HPDE6-E6E7 (cell line): Measurements from ENCODE around the gene RALGPS1.
"Not testable (repeated sequence)": the region's sequence is repeated elsewhere in the genome, so short reads cannot be mapped to it uniquely, and the experiment has no call there.

ENCODE experiments used
- DNase-seq: peaks from one replicate; pipeline ENCODE4 v3.0.0; 2011; ENCODE audit warnings: missing footprints; ENCODE audit errors: extremely low spot score

RALGPS1 gene

GRCh38 chr9:127155314-127155960 lies 240.9 kb downstream of the RALGPS1 start:
- DNase-seq: no peak

GRCh38 chr9:127158786-127159324 lies 244.3 kb downstream of the RALGPS1 start:
- no peak for DNase-seq

DNA sequence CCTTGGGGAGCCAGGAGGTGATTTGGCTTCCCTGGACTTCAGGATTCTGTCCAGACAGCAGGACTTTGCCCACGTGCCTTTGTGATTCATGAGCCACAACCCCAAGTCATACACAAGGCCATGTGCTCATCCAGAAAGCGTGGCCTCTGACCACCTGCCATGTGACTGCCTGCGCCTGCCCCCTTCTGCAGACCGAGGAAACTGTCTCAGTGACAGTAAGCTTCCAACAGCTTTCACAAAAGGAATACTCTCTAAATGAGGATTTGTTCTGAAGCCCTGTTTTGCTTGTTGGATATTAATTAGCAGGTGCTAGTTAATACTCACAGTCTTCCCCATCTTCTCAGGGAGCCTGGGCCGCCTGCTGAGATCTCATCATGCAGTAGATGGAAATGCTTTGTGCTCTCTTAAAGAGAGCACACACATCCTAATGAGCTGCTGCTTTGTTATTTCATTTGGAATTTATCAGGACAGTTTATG lies 244.8 kb downstream of the RALGPS1 start:
- DNase-seq: peak; percentile 71

DNA sequence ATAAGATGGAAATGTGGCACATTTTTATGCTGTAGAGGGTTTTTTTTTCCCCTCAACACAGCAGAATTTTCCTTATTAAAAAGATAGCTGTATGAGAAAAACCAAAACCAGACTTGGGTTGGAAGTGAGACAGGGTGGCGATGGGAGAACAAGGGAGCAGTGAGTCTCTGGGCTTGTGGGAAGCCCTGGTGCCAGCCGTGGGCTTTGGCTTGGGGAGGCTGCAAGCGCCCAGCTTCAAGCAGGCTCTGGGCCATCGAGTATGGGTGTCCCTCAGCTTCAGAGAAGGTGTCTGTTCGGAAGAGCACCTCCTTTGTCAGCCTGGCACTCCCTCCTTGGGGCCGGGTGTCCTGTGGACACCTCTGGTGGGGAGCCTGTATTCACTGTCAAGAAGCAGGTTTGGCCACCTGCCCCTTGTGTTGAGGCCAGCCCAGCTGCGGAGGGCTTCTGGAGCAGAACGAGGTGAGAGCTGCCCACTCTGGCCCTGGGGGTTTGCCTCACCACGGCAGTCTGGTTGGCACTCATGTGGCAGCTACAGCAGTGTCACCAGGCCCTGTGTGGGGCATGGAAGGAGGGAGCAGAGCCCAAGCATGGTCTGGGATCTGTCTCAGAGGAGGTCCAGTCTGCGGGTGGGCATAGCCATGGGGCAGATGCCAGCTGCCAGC lies 245.5 kb downstream of the RALGPS1 start:
- DNase-seq: no peak

- DNase-seq: no peak
Observed at GRCh38 chr9:127161081-127161624, 246.6 kb downstream of the RALGPS1 start.

DNA sequence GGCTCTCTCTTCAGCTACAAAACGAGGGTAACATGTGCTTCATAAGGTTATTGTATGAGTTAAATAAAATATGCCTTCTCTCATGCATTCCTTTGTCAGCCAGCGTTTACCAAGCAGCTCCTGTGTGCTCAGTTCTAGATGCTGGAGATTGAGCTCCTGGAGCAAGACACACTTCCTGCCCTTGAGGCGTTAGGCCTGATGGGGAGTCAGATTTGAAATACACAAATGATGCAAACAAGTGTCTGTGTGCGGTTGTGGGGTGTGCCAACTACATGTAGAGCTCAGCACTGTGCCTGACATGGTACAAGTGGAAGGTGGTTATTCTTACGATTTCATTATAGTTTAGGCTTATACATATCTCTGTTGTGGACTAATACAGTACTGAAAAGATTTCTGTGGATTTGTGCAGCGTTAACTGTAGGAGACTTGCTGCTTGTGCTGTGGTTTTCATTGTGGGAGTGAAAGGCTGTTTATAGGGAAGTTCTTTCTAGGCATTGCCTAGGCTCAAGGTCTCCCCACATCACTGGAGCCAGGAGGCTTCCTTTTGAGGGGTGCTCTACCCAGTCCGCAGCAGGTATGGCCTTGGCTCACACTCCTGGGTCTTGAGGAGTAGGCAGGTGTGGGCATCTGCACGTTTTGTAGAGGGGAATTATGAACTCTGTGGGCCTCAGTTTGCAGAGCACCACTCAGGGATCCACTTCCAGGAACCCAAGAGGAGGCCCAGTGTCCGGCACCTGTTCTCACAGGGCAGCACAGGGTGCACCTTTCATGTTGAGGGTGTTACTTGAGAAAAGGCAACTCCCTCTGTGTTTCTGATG lies 247.7 kb downstream of the RALGPS1 start:
- DNase-seq: no peak

DNA sequence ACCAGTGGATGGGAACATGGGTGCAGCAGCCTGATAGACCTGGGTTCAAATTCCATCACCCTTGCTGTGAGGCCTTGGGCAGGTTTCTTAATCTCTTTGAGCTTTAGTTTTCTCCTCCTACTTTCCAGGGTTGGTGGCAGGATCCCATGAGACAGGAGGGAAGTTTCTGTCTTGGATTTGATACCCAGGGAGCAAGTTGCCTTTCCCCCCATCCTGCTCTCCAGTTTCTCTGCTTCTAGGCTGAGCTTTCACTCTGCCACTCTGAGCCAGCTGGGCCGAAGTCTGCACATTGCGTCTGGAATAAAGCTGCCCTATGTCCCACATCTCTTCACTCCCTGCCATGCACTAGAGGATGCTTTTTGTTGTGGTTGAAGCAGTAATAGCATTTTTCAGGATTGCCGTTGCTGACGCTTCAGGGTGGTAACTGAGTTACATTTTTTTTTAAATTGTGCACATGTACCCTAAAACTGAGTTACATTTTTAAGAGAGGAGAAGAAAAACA lies 248.3 kb downstream of the RALGPS1 start:
- DNase-seq: no peak

DNA sequence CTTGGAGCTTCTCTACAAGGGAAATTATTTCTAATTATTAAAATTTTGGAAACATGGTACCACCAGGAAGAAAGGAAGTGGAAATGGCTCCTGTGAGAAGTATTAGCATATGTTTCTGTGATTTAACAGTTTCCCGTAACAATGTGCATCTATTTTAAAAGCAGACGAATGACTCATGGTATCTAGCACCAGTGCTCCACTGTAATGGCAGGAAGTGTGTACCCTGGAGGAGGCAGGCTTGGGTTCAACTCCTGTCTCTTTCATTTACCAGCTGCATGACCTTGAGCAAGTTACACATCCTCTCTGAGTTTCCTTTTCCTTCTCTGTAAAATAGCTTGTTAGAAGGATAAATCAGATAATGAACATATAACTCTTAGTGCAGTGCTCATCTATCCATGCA lies 248.8 kb downstream of the RALGPS1 start:
- DNase-seq: no peak

GRCh38 chr9:127165116-127165515 lies 250.5 kb downstream of the RALGPS1 start:
- no peak for DNase-seq

DNA sequence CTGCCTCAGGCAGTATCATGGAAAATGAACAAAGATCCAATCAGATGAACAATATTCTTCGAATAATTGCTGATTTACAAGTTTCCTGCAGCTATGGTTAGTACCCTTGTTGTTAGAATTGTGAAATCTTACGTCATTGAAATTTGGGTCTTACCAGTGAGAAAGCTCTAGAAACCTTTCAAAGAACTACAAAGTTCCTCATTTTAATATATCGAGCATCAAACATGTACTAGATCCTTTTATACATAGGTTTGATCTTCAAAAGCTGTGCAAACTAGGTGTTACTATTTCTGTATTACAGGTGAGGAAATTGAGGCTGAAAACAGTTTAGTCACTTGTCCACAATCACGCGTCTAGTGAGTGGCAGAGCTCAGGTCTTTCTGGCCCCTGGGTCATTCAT lies 251.5 kb downstream of the RALGPS1 start:
- DNase-seq: no peak

- peak; percentile 88 for DNase-seq
Observed at GRCh38 chr9:127166651-127167524, 252.3 kb downstream of the RALGPS1 start.

GRCh38 chr9:127167560-127168326 lies 253.2 kb downstream of the RALGPS1 start:
- no peak for DNase-seq

DNA sequence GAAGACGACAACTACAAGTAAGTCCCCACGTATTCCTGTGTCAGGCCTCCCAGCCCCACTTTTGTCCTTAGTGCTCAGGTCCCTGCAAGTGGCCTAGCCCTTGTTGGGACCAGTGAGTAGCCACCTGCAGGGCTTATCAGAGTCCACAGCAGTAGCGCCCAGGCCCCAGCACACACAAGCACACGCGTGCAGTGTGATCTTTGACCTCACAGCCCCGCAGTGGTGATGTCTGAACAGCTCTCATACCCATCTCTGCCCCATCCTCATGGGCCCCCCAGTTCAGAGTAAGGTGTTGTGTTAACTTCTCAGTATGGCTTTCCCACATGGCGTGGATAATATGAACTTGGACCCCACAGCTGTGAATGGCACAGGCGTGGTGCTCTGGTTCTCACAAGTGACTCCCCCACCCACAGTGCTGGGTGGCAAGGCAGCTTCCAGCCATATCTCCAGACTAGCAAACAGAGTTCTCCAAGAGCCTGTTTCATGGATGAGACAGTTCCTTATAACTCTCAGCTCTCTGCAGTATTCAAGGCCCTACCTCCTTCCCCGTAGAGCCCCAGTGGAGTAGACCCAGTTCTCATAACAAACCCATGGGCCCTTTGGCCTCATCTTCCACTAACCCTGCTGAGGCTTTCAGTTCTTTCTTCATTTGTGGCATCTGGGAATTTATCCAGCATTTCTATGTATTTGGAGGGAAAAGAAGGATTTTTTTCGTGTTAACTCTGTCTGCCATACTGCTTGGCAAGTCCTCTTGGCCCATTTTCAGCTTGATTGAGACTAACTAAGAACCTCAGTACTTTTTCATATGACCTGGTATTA lies 254.4 kb downstream of the RALGPS1 start:
- DNase-seq: no peak

GRCh38 chr9:127169575-127169883 lies 254.9 kb downstream of the RALGPS1 start:
- no peak for DNase-seq

DNA sequence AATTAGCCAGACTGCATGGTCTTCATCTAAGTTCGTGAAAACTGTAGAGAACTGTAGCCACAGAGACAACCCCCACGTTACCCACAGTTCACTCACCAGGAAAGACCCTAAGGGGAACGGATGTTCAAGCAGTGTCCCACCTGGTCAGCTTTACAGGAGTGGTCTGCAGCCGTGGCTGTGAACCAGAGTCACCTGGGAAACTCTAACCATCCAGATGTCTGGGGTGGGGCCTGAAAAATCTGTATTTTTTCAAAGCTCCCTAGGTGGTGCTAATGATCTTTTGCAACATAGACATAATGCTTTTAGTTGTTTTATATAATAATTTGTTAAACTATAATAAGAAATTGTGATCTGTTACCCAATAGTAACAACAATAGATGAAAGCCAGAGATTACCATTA lies 255.5 kb downstream of the RALGPS1 start:
- DNase-seq: no peak

- DNase-seq: no peak
Observed at GRCh38 chr9:127170652-127171051, 256.1 kb downstream of the RALGPS1 start.

DNA sequence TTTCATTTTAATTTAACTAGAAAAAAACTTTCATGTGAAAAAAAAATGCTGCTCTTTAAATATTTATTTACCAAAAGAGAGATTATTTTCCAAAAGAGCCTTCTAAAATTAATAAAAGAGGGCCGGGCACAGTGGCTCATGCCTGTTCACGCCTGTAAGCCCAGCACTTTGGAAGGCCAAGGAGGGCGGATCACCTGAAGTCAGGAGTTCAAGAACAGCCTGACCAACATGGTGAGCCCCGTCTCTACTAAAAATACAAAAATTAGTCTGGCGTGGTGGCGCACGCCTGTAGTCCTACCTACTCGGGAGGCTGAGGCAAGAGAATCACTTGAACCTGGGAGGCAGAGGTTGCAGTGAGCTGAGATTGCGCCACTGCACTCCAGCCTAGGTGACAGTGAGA lies 256.8 kb downstream of the RALGPS1 start:
- DNase-seq: not testable (repeated sequence)

DNA sequence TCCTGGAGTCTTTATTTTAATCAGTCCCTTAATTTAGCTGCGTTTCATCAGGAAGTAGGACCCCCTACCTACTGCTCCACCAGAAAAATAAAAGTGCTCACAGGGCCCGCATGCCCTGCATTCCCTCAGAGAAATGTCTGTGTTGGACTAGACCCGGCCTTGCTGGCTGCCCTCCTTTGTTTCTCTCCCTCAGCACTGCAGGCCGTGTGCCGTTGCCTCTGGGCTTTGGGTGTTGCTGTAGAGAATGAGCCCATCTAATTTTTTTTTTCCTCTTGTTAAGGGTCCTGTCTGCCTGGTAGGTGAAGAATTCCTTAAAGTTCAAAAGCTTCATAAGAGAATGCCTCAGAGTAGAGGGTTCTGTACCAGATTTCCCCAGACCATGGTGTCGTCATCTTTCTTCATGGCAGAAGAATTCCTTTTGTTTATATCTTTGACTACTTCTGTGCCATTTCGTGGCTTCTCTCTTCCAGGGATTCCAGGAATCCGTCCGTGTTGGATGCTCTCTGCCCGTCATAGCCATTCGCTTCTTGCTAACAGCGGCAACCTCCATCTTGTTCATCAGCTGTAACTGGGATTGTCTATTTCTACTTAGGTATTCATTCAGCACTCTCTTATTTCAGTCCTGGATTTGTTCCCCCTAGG lies 257.6 kb downstream of the RALGPS1 start:
- no peak for DNase-seq

DNA sequence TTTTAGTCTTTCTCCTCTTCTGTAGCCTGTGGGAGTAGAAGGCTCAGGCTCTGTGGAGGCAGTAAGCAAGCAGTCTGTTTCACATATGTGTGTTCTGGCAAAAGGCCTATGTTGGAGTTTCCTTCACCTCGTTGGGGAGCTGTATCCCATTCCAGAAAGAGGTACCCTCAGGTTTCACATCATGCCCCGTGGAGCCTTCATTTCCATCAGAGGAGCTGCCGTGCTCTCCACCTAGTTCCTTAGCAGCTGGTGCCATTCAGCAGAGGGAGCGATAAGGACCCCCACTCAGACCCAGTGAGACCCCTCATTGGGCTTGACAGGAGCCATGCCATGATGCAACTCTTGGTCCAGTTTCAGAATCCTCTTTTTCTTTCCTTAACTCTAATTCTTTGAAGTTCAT lies 258.5 kb downstream of the RALGPS1 start:
- no peak for DNase-seq
